ENCODE data around the gene MYT1. TPM values are rescaled to one million over a fixed set of nuclear protein-coding genes. Genes with fewer than 3 reads are reported as not detected.

MYT1 gene
- total RNA-seq, 1 donor from 2014 or later, result 0.12 TPM

DNA sequence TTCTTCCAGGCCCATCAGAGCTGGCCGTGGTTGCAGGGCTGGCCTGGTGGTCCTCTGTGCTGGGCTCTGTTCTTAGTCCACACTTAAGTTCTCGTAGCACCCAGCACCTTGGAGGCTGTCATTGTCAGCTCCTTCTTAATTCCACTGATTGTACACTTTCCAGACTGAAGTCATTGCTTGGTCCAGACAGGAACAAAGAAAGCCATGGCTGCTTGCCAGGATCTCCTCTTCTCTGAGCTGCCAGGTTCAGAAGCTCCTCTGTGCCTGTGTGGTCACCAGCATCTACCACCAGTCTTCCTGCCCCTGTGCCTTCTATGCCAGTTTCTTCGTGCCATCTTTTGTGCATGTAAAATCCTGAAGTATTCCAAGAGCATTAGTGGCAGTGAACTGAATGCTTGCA lies 51.8 kb downstream of the MYT1 start:
- intact Hi-C loops (cut with DNase I), result no loop called here
- Histone ChIP-seq H3K4me3 (no peak overlapping the region), H3K36me3 (no peaks in the 10 kb centered on the region), H3K27ac (no peak overlapping the region), H3K9me3 (no peaks in the 10 kb centered on the region), H3K4me1 (peaks cover 10% of the 10 kb centered on the region), H3K27me3 (no peaks in the 10 kb centered on the region)
- ATAC-seq (no peak), DNase-seq (no peak)
- TF ChIP-seq, protein P1, sequence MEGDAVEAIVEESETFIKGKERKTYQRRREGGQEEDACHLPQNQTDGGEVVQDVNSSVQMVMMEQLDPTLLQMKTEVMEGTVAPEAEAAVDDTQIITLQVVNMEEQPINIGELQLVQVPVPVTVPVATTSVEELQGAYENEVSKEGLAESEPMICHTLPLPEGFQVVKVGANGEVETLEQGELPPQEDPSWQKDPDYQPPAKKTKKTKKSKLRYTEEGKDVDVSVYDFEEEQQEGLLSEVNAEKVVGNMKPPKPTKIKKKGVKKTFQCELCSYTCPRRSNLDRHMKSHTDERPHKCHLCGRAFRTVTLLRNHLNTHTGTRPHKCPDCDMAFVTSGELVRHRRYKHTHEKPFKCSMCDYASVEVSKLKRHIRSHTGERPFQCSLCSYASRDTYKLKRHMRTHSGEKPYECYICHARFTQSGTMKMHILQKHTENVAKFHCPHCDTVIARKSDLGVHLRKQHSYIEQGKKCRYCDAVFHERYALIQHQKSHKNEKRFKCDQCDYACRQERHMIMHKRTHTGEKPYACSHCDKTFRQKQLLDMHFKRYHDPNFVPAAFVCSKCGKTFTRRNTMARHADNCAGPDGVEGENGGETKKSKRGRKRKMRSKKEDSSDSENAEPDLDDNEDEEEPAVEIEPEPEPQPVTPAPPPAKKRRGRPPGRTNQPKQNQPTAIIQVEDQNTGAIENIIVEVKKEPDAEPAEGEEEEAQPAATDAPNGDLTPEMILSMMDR (IDR thresholded peaks at IDR 0.05), result no peak

DNA sequence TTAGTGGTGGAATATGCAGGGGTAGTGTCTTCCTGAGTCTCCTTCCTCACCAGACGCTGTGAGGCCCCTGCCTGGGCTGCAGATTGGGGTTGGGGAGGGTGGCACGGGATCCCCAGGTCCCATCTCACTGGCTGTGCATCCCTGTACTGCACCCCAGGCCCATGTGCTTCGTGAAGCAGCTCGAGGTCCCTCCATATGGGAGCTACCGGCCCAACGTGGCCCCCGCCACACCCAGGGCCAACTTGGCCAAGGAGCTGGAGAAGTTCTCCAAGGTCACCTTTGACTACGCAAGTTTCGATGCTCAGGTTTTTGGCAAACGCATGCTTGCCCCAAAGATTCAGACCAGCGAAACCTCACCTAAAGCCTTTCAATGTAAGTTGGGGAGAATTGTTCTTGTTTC lies 52.7 kb downstream of the MYT1 start:
- TF ChIP-seq, protein P1 (IDR thresholded peaks at IDR 0.05), result no peak

DNA sequence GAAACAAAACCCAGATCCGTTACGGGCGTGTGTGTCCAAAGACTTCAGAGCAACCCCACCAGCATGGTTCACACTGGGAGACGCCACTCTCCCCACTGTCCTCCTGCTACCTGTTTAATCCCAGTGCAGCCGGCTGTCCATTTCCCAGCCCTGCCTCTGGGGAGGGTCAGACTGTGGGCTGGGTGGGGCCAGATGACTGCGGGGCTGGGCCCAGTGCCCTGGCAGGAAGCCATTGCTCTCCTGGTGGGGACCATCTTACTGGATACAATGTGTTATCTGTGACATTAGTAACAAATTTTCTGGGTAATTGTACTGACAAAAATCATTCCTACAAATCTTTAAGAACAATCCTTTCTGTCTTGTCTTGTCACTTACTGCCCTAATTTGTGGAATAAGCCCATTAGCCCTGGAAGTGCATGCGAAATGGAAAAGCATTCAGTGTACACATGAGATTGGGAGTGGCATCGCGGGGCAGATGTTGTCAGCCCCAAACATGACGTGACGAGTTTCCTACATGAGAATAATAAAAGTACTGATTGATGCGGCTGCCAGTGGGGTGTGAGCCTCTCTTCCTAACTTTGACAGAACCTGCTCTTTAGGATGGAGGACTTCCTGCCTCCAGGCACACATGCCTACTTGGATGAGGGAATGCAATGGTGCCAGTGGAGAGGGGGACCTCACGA lies 53.4 kb downstream of the MYT1 start:
- ATAC-seq (no peak), DNase-seq (no peak)
- H3K9me3 ChIP-seq, result no peaks in the 10 kb centered on the region
- H3K4me3 ChIP-seq, result no peak overlapping the region
- TF ChIP-seq, protein P1 (IDR thresholded peaks at IDR 0.05), result no peak
- no peaks in the 10 kb centered on the region for H3K27me3 ChIP-seq
- peaks cover 13% of the 10 kb centered on the region for H3K4me1 ChIP-seq
- no peak overlapping the region for H3K27ac ChIP-seq
- intact Hi-C loops (cut with DNase I), result no loop called here
- H3K36me3 ChIP-seq, result no peaks in the 10 kb centered on the region

More for the DNA sequence above, 52.7 kb downstream of the MYT1 start:
- peaks cover 10% of the 10 kb centered on the region for H3K4me1 ChIP-seq
- no peak for DNase-seq
- H3K36me3 ChIP-seq, result no peaks in the 10 kb centered on the region
- H3K9me3 ChIP-seq, result no peaks in the 10 kb centered on the region
- ATAC-seq, result no peak
- no peaks in the 10 kb centered on the region for H3K27me3 ChIP-seq
- no peak overlapping the region for H3K4me3 ChIP-seq
- intact Hi-C loops (cut with DNase I), result no loop called here
- H3K27ac ChIP-seq, result no peak overlapping the region

DNA sequence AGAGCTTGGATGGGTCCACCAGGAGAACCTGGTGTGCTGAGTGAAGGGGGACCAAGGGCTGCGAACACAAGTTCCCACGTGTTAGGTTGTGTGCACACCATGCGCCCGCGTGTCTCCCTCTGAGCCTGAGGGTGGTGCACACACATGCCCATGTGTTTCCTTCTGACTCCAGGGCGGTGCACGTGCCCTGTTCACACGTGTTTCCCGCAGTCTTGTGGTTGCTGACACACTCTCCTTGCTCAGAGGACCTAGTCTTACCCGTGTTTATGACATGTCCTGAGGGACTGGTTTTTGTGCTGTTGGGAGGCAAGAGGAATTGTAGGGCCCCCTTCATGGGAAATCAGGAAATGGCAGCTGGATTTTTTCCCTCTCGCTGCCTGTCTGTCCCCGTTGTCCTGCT lies 55.0 kb downstream of the MYT1 start:
- Histone ChIP-seq H3K4me3 (no peak overlapping the region), H3K9me3 (no peaks in the 10 kb centered on the region), H3K4me1 (peaks cover 22% of the 10 kb centered on the region), H3K27ac (no peak overlapping the region), H3K36me3 (no peaks in the 10 kb centered on the region), H3K27me3 (no peaks in the 10 kb centered on the region)
- DNase-seq, result no peak
- TF ChIP-seq, protein P1 (IDR thresholded peaks at IDR 0.05), result no peak
- no peak for ATAC-seq
- intact Hi-C loops (cut with DNase I), result no loop called here

DNA sequence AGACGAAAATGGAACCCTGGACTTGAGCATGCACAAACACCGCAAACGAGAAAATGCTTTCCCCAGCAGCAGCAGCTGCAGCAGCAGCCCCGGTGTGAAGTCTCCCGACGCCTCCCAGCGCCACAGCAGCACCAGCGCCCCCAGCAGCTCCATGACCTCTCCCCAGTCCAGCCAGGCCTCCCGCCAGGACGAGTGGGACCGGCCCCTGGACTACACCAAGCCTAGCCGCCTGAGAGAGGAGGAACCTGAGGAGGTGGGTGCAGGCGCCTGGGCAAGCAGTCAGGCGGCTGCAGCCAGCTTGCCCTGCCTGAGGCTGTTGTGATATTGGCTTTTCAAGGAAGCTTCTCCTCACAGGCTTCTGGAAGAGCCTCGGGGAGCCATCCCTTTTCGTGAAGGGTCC lies 55.5 kb downstream of the MYT1 start:
- no peaks in the 10 kb centered on the region for H3K9me3 ChIP-seq
- no peak for DNase-seq
- H3K36me3 ChIP-seq, result no peaks in the 10 kb centered on the region
- intact Hi-C loops (cut with DNase I), result no loop called here
- TF ChIP-seq, protein P1 (IDR thresholded peaks at IDR 0.05), result no peak
- ATAC-seq, result no peak
- no peak overlapping the region for H3K4me3 ChIP-seq
- H3K4me1 ChIP-seq, result peaks cover 28% of the 10 kb centered on the region
- no peaks in the 10 kb centered on the region for H3K27me3 ChIP-seq
- H3K27ac ChIP-seq, result no peak overlapping the region

DNA sequence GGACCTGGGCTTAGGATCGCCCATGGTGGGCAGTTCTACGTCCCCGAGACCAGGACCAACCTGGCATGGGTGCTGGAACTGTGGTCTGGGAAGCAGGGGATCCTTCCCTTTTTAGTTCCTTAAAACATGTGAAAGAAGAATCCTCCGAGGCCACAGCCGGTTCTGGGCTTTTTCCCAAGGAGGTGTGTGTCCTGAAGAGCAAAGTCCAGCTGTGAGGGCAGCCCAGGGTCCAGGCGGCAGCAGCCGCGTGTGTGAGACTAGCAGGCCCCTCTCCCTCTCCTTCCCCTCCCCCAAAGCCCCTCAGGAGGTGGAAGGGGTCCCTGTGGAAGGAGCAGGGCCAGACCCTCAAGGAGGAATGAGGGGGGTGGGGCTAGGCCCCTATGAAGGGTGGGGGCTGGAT lies 56.2 kb downstream of the MYT1 start:
- DNase-seq, result no peak
- H3K27ac ChIP-seq, result no peak overlapping the region
- TF ChIP-seq, protein P1 (IDR thresholded peaks at IDR 0.05), result no peak
- no peaks in the 10 kb centered on the region for H3K27me3 ChIP-seq
- H3K9me3 ChIP-seq, result no peaks in the 10 kb centered on the region
- peaks cover 29% of the 10 kb centered on the region for H3K4me1 ChIP-seq
- intact Hi-C loops (cut with DNase I), result no loop called here
- no peaks in the 10 kb centered on the region for H3K36me3 ChIP-seq
- no peak for ATAC-seq
- no peak overlapping the region for H3K4me3 ChIP-seq
